Measurements from ENCODE around the gene DIS3L2.
"Not testable (repeated sequence)": the region's sequence is repeated elsewhere in the genome, so short reads cannot be mapped to it uniquely, and the experiment has no call there.

DIS3L2 gene

GRCh38 chr2:232328516-232329460 is 367.3 kb downstream of the DIS3L2 start:
- H3K4me3 ChIP-seq (ENCODE audit: low read depth, low read length) = no peak overlapping the region

GRCh38 chr2:232329716-232330067 is 368.2 kb downstream of the DIS3L2 start:
- H3K4me3 ChIP-seq (ENCODE audit: low read depth, low read length) = no peak overlapping the region

- no peak overlapping the region for H3K4me3 ChIP-seq (ENCODE audit: low read depth, low read length)
Observed at GRCh38 chr2:232330068-232330999, 368.8 kb downstream of the DIS3L2 start.

- not testable (repeated sequence) for H3K4me3 ChIP-seq (ENCODE audit: low read depth, low read length)
Observed at GRCh38 chr2:232331061-232331460, 369.5 kb downstream of the DIS3L2 start.

- H3K4me3 ChIP-seq (ENCODE audit: low read depth, low read length) = not testable (repeated sequence)
Observed at GRCh38 chr2:232331641-232332040, 370.1 kb downstream of the DIS3L2 start.

- not testable (repeated sequence) for H3K4me3 ChIP-seq (ENCODE audit: low read depth, low read length)
Observed at GRCh38 chr2:232332244-232332939, 370.9 kb downstream of the DIS3L2 start.

- H3K4me3 ChIP-seq (ENCODE audit: low read depth, low read length) = no peak overlapping the region
Observed at GRCh38 chr2:232332940-232333259, 371.4 kb downstream of the DIS3L2 start.

- H3K4me3 ChIP-seq (ENCODE audit: low read depth, low read length) = no peak overlapping the region
Observed at GRCh38 chr2:232333361-232334135, 372.0 kb downstream of the DIS3L2 start.

- H3K4me3 ChIP-seq (ENCODE audit: low read depth, low read length) = not testable (repeated sequence)
Observed at GRCh38 chr2:232334136-232334884, 372.8 kb downstream of the DIS3L2 start.

- H3K4me3 ChIP-seq (ENCODE audit: low read depth, low read length) = not testable (repeated sequence)
Observed at GRCh38 chr2:232334885-232335205, 373.3 kb downstream of the DIS3L2 start.

GRCh38 chr2:232335206-232335858 is 373.8 kb downstream of the DIS3L2 start:
- H3K4me3 ChIP-seq (ENCODE audit: low read depth, low read length) = not testable (repeated sequence)

- no peak overlapping the region for H3K4me3 ChIP-seq (ENCODE audit: low read depth, low read length)
Observed at GRCh38 chr2:232335859-232336215, 374.3 kb downstream of the DIS3L2 start.

GRCh38 chr2:232336241-232336736 is 374.8 kb downstream of the DIS3L2 start:
- no peak overlapping the region for H3K4me3 ChIP-seq (ENCODE audit: low read depth, low read length)

GRCh38 chr2:232336981-232337720 is 375.6 kb downstream of the DIS3L2 start:
- no peak overlapping the region for H3K4me3 ChIP-seq (ENCODE audit: low read depth, low read length)

- not testable (repeated sequence) for H3K4me3 ChIP-seq (ENCODE audit: low read depth, low read length)
Observed at GRCh38 chr2:232338094-232338758, 376.7 kb downstream of the DIS3L2 start.

GRCh38 chr2:232338759-232339106 is 377.2 kb downstream of the DIS3L2 start:
- H3K4me3 ChIP-seq (ENCODE audit: low read depth, low read length) = no peak overlapping the region

- no peak overlapping the region for H3K4me3 ChIP-seq (ENCODE audit: low read depth, low read length)
Observed at GRCh38 chr2:232339121-232340081, 377.9 kb downstream of the DIS3L2 start.

All from iPS-11a (cell line).